CD1c-positive myeloid dendritic cell (primary cell): ENCODE measurements around the gene MPL.

Experiments
- DNase-seq: peaks from one replicate; pipeline ENCODE4 v3.0.0-alpha.2; 2016; ENCODE audit errors: extremely low spot score

MPL gene

GRCh38 chr1:43337588-43337987 lies at the start of gene MPL:
Gene MPL, plus strand, starts transcription at chr1:43337818. Its CDS starts 31 bp downstream, at chr1:43337849.
- DNase-seq: no peak

GRCh38 chr1:43288058-43288784 lies 49.4 kb upstream of the MPL start:
- no peak for DNase-seq

DNA sequence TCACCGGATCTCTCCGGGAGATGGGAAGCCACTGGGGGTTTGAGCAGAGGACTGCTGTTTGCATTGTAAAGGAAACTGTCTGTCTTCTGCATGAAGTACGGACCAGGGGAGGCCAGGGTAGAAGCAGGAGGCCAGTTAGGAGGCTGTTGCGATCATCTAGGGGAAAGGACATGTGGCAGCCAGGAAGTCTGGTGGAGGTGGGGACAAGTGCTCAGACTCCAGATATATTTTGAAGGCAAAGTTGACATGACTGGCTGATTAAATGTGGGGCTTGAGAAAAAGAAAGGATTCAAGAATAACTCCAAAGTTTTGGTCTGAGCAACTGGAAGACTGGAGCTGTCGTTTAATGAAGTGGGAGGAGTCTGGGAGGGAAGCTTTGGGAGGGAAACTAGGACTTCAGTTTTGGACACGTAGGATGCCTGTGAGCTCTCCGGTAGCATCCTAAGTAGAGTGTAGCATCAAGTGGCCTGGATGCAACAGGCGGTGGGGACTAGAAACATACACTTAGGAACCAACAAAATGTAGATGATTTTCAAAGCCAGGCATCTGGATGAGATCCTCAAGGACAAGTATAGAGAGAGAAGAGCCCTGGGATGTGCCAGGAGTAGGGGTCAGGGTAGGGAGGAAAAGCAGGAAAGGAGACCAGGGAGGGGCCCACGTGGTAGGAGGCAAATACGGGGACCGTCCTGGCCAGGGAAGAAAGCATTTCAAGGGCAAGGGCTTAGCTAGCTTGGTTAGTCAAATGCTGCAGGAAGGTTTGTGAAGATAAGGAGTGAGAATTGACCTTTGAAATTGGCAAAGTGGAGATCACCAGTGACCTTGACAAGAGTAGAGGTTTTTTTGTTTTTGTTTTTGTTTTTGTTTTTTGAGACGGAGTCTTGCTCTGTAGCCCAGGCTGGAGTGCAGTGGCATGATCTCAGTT lies 48.6 kb upstream of the MPL start:
- no peak for DNase-seq

DNA sequence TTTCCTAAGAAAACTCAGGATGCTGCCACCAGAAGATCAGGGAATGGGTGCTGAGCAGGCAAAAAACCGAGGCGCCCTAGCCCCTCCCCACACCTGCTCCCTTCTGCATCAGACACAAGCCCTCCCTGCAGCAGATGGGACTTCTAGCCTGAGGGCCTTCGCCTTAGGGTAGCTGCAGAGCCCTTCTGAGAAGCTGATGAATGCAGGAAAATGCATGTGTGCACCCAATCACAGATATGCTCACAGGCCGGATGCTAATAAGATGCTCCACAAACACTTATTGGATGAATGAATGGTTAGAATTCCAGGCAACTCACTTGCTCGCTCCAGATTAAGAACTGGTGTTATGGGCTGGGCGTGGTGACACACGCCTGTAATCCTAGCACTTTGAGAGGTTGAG lies 45.4 kb upstream of the MPL start:
- DNase-seq: no peak

DNA sequence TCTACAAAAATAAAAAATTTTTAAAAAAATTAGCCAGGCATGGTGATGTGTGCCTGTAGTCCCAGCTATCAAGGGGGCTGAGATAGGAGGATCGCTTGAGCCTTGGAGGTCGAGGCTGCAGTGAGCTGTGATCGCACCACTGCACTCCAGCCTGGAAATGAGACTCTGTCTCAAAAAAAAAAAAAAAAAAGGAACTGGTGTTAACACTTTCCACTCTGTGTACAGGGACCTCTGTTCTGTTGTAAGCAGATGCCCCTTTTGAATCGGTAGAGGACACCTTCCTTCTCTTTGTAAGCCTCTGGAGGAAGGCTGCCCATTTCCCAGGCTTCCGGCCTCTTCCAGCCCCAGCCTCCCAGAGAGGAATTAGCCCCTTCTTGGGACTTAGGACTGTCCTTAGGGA lies 44.9 kb upstream of the MPL start:
- no peak for DNase-seq

DNA sequence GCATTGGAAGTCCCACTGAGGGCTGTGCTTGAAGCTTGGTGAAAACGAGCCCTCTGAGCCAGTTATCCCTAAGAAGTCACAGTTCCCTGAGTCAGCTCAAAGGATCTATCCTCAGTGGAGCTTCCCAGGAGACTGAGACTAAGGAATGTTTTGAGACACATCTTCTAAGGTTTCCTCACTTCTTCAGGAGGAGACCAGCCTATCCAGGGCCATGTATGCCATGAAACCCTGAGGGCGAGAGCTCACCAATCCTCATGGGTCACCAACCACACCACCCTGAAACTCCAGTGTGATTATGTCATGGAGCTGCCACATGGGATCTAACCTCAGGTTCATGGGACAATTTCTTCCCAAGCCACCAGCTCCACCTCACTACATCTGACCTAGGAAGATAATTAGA lies 44.4 kb upstream of the MPL start:
- no peak for DNase-seq

DNA sequence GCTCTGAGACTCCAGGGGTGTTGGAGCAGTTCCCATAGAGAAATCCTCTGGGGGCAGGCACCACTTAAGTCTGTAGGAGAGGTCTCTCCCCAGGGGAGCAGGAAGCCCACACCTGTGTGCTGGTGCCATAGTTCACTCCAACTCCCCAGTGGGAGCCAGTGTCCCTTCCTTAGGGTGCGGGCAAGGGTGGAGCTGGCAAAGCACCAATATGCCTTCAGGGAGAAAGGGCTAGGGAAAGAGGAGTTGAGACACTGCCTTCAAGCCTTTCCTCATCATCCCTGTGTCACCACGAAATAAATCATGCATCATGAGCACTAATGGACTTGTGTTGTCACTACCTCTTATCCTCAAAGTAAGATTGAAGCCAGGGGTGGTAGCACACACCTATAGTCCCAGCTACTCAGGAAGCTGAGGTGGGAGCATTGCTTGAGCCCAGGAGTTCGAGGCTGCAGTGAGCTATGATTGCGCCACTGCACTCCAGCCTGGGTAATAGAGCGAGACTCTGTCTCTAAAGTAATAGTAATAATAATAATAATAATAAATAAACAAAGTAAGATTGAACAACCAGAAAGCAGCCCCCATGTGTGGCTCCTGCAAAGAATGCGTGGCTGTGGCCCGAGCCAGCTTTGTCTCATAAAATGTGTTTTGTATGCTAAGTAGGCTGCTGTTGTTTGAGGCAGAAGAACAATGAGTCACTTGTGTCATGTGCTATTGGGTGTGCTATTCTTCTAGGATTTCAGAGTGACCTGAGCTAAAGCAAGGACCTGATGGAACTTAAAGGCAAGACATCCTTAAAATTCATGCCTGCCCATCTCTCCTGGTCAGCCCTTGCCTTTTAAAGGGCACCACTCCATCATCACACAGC lies 43.5 kb upstream of the MPL start:
- DNase-seq: no peak

DNA sequence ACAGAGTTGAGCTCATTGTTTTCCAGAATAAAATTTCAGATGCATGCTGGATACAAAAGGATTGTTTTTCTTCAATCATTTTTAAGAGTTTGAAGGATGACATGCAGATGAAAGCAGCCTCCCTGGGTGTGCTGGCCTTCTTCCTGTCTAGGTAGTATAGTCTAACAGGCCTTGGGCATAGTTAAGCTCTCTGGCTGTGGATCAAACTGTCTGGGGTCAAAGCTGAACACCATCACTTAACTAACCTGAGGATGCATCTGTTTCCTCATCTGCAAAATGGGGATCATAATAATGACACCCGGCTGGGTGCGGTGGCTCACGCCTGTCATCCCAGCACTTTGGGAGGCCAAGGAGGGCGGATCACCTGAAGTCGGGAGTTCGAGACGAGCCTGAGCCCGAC lies 42.9 kb upstream of the MPL start:
- no peak for DNase-seq

DNA sequence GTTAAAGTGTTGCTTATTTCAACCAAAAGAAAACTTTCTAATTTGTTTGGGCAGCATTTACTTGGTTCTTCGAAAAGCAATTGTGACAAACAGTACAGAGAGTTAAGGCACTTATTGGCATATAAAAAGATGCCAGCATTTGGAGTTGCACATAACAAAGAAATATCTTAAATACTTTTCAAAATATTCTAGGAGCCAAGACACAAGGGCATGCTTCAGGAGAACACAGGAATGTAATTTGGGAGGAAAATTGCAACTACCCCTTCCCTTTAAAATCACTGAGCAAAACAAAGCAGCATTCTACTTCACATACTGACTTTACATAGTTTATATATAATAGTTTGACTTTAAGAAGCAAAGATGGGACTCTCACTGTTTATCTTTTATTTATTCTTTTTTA lies 41.4 kb upstream of the MPL start:
- no peak for DNase-seq

DNA sequence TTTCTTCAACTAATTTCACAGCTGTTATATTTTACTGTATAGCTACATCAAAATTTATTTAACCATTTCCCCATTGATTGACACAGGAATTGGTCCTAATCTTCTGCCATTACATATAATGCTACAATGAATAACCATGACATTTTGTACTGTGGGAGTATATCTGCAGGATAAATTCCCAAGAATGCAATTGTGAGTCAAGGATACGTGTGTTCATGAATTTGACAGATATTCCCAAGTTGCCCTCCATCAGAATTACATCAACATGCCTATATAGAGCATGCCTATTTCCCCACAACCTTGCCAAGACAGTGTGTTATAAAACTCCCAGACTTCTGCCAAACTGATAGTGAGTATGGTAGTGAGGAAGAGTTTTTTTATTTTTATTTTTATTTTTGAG lies 39.6 kb upstream of the MPL start:
- no peak for DNase-seq

- DNase-seq: no peak
Observed at GRCh38 chr1:43299101-43299500, 38.5 kb upstream of the MPL start.

DNA sequence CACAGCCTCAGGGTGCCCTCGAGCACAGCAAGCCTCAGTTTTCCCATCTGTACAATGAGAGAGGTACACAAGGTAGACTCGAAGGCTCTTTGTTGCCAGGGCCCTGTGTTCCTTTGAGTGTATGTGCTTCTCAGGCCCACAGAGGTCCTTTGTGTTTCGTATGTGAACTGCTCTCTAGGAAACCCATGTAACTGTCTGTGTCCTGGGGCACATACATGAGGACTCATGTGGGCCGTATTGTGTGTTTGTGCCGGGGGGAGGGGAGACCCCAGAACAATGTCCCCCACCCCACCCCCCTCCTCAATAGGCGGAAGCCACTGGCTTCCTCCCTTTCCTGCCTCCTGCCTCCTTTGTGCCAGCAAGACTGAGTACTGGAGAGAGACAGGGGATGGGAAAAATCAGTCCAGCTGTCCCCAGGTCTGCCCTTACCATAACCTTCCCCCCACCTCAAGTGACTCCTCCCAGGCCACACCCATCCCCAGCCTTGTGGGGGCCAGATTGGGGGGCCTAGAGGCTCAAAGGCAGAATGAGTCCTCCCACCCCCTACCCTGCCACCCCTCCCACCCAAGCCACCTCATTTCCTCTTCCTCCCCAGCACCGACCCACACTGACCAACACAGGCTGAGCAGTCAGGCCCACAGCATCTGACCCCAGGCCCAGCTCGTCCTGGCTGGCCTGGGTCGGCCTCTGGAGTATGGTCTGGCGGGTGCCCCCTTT lies 37.1 kb upstream of the MPL start, which contains the start of gene TIE1:
Gene TIE1 (plus strand): TSS at position 605 of the 717 bp plus-strand sequence. CDS start 90 bp downstream, at position 695.
- DNase-seq: no peak

GRCh38 chr1:43302201-43302600 lies 35.4 kb upstream of the MPL start:
- DNase-seq: no peak

DNA sequence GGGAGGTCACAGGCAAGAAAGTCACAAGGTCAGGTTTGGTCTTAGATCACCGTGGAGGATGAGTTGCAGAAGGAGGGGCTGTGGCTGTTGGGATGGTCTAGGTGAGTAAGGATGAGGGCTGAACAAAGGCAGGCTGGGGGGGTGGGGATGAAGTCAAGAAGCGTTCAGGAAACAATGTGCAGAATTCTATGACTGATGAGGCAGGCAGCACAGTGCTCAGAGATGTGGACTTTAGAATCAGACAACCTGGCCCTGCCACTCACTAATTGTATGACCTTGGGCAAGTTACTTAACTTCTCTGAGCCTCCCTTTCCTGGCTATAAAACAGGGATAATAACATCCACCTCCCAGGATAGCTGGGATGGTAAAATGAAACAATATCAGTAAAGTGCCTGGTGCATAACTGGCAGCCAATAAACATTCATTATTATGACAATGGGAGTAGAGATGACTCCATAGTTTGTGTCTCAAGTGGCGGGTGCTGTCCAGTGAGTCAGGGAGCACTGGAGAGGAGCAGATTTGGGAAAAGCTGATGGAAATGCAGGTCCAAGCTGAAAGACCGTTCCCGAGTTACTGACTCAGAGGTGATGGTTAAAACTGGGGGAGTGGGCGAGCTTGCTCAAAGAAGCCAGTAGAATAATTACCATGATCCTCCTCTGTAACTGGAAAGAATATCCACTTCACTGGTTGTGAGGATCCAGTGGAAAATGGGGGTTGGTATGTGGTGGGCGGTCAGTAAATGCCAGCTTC lies 34.7 kb upstream of the MPL start:
- no peak for DNase-seq

DNA sequence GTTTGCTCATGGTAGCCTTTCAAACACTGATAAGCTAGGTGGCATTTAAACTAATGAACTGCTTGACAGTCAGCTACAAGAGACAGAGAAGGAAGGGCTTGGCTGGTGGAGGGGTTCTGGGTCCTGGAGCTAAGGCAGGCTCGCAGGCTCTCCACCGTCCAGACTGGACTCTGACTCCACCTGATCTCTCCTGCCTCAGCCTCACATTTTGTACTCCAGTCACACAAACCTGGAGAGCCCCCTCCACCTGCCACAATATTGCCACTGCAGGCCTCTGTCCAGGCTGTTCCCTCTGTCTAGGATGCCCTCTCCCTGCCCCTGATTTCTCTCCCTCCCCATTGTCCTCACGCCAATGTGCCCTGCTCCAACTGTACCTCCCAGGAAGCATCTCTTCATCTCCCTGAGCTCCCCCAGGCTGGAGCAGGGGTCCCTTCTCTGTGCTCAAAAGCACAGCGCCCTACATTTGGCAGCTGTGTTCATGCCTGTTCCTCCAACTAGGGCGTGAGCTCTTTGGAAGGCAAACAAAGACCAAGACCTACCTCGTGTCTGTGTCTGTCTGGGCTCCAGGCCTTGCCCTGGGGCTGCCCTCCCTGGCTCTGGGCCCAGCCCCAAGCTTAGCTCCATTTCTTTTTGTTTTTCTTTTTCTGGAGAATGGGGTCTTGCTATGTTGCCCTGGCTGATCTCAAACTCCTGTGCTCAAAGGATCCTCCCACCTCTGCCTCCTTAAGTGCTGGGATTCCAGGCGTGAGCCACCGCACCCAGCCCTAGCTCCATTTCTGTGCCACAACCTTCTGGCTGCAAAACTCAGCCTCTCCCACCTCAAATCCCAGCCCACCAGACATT lies 33.9 kb upstream of the MPL start:
- DNase-seq: no peak

GRCh38 chr1:43304314-43304681 lies 33.3 kb upstream of the MPL start:
- DNase-seq: no peak

- no peak for DNase-seq
Observed at GRCh38 chr1:43304771-43305300, 32.8 kb upstream of the MPL start.

GRCh38 chr1:43305461-43305860 lies 32.2 kb upstream of the MPL start:
- DNase-seq: no peak

GRCh38 chr1:43305926-43306687 lies 31.5 kb upstream of the MPL start:
- DNase-seq: no peak
